ENCODE data around the gene PACSIN3.
A peak's percentile ranks its signal among the peaks of the same experiment; 100 is the strongest.

PACSIN3 gene

GRCh38 chr11:47152953-47153950, 33.0 kb downstream of the PACSIN3 start:
- peak; percentile 85 for DNase-seq (ENCODE audit: low read depth)

GRCh38 chr11:47152126-47152952, 33.9 kb downstream of the PACSIN3 start:
- peak; percentile 43 for DNase-seq (ENCODE audit: low read depth)

GRCh38 chr11:47149782-47150181, 36.5 kb downstream of the PACSIN3 start:
- DNase-seq (ENCODE audit: low read depth): no peak

- peak; percentile 43 for DNase-seq (ENCODE audit: low read depth)
Observed at GRCh38 chr11:47148903-47149531, 37.2 kb downstream of the PACSIN3 start.

- no peak for DNase-seq (ENCODE audit: low read depth)
Observed at GRCh38 chr11:47148270-47148669, 38.0 kb downstream of the PACSIN3 start.

GRCh38 chr11:47147681-47148080, 38.6 kb downstream of the PACSIN3 start:
- no peak for DNase-seq (ENCODE audit: low read depth)

- no peak for DNase-seq (ENCODE audit: low read depth)
Observed at GRCh38 chr11:47147250-47147649, 39.0 kb downstream of the PACSIN3 start.

GRCh38 chr11:47144541-47144940, 41.7 kb downstream of the PACSIN3 start:
- DNase-seq (ENCODE audit: low read depth): peak; percentile 28

- peak; percentile 59 for DNase-seq (ENCODE audit: low read depth)
Observed at GRCh38 chr11:47143322-47143721, 42.9 kb downstream of the PACSIN3 start.

- no peak for DNase-seq (ENCODE audit: low read depth)
Observed at GRCh38 chr11:47139878-47140277, 46.4 kb downstream of the PACSIN3 start.

GRCh38 chr11:47137476-47137875, 48.8 kb downstream of the PACSIN3 start:
- DNase-seq (ENCODE audit: low read depth): no peak

- DNase-seq (ENCODE audit: low read depth): no peak
Observed at GRCh38 chr11:47136921-47137320, 49.3 kb downstream of the PACSIN3 start.

GRCh38 chr11:47136327-47136726, 49.9 kb downstream of the PACSIN3 start:
- no peak for DNase-seq (ENCODE audit: low read depth)

- DNase-seq (ENCODE audit: low read depth): no peak
Observed at GRCh38 chr11:47132981-47133380, 53.3 kb downstream of the PACSIN3 start.

- DNase-seq (ENCODE audit: low read depth): no peak
Observed at GRCh38 chr11:47132490-47132889, 53.7 kb downstream of the PACSIN3 start.

GRCh38 chr11:47131136-47131535, 55.1 kb downstream of the PACSIN3 start:
- no peak for DNase-seq (ENCODE audit: low read depth)

GRCh38 chr11:47130543-47130942, 55.7 kb downstream of the PACSIN3 start:
- peak; percentile 30 for DNase-seq (ENCODE audit: low read depth)

Measured in fibroblast of gingiva (primary cell).